ENCODE data around the gene TAP2.

The TAP2 gene

GRCh38 chr6:32853541-32854375 lies 15.2 kb upstream of the TAP2 start, which contains the start of the genes PSMB9 and TAP1:
PSMB9 (plus strand) TSS chr6:32854192; CDS start chr6:32854230, 38 bp downstream.
TAP1 (minus strand) TSS chr6:32853704; CDS start chr6:32853636, 68 bp downstream.
- DNase-seq, result peak; percentile 98

- DNase-seq, result peak; percentile 87
Observed at GRCh38 chr6:32852844-32853540, 14.5 kb upstream of the TAP2 start.

GRCh38 chr6:32852018-32852843 lies 13.7 kb upstream of the TAP2 start:
- DNase-seq, result peak; percentile 82

- DNase-seq, result no peak
Observed at GRCh38 chr6:32851025-32851424, 12.5 kb upstream of the TAP2 start.

GRCh38 chr6:32849126-32849525 lies 10.6 kb upstream of the TAP2 start:
- no peak for DNase-seq

GRCh38 chr6:32847795-32848194 lies 9.3 kb upstream of the TAP2 start:
- DNase-seq, result no peak

GRCh38 chr6:32847004-32847403 lies 8.5 kb upstream of the TAP2 start:
- no peak for DNase-seq

GRCh38 chr6:32845384-32845884 lies 6.9 kb upstream of the TAP2 start:
- peak; percentile 78 for DNase-seq

GRCh38 chr6:32844839-32845383 lies 6.4 kb upstream of the TAP2 start:
- DNase-seq, result no peak

- peak; percentile 99 for DNase-seq
Observed at GRCh38 chr6:32843979-32844838, 5.7 kb upstream of the TAP2 start, which contains the start of gene PSMB8. PSMB8 (minus strand) TSS chr6:32844047; CDS start chr6:32843996, 51 bp downstream.

GRCh38 chr6:32843331-32843978 lies 4.9 kb upstream of the TAP2 start:
- DNase-seq, result no peak

GRCh38 chr6:32842690-32843089 lies 4.2 kb upstream of the TAP2 start:
- DNase-seq, result no peak

- DNase-seq, result no peak
Observed at GRCh38 chr6:32842021-32842650, 3.6 kb upstream of the TAP2 start.

GRCh38 chr6:32840604-32841246 lies 2.2 kb upstream of the TAP2 start:
- no peak for DNase-seq

GRCh38 chr6:32839356-32839755 lies 817 bp upstream of the TAP2 start:
- no peak for DNase-seq

GRCh38 chr6:32837651-32838113 lies 857 bp downstream of the TAP2 start:
- DNase-seq, result peak; percentile 68

GRCh38 chr6:32836873-32837272 lies 1.7 kb downstream of the TAP2 start:
- DNase-seq, result no peak

- no peak for DNase-seq
Observed at GRCh38 chr6:32835167-32835893, 3.2 kb downstream of the TAP2 start.

GRCh38 chr6:32833664-32834063 lies 4.9 kb downstream of the TAP2 start:
- DNase-seq, result no peak
